Loucy (cell line): ENCODE results near the gene C9.

Experiments
- EZH2phosphoT487 ChIP-seq: fragments of 200-600 bp; IDR thresholded peaks from 2 replicates; pipeline ENCODE4 v1.6.1; 2018; ENCODE audit warnings: antibody characterized with exemption, mild to moderate bottlenecking, moderate library complexity, borderline replicate concordance
- TF ChIP-seq, protein P1 (sequence below): fragments of 200-600 bp; sonication (generic); conservative IDR thresholded peaks from 2 replicates; pipeline ENCODE4 v1.5.1; 2014; ENCODE audit warnings: mild to moderate bottlenecking, antibody characterized with exemption, low read length

DNA sequence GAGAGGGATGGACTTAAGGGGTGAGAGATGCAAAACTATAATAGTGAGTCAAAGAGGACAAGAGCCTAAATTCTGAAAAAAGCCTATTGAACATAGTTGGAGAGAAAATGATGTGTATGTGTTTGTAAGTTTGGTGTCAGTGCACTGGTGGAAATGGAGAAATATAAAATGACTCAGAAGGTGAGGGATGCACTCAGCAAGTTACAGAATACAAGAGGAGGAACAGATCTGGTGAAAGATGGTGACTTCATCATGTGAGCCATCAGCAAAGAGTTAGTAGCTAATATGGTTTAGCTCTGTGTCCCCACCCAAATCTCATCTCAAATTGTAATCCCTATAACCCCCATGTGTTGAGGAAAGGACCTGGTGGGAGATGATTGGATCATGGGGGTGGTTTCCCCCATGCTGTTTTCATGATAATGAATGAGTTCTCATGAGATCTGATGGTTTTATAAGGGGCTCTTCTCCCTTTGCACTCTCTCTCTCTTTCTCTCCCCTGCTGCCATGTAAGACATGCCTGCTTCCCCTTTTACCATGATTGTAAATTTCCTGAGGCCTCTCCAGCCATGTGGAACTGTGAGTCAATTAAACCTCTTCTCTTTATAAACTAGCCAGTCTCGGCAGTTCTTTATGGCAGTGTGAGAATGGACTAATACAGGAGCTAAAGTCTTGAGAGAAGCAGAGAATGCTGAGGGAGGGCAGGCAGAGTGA lies 114.6 kb downstream of the C9 start:
- TF ChIP-seq, protein P1, sequence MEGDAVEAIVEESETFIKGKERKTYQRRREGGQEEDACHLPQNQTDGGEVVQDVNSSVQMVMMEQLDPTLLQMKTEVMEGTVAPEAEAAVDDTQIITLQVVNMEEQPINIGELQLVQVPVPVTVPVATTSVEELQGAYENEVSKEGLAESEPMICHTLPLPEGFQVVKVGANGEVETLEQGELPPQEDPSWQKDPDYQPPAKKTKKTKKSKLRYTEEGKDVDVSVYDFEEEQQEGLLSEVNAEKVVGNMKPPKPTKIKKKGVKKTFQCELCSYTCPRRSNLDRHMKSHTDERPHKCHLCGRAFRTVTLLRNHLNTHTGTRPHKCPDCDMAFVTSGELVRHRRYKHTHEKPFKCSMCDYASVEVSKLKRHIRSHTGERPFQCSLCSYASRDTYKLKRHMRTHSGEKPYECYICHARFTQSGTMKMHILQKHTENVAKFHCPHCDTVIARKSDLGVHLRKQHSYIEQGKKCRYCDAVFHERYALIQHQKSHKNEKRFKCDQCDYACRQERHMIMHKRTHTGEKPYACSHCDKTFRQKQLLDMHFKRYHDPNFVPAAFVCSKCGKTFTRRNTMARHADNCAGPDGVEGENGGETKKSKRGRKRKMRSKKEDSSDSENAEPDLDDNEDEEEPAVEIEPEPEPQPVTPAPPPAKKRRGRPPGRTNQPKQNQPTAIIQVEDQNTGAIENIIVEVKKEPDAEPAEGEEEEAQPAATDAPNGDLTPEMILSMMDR = no peak
- TF ChIP-seq EZH2phosphoT487 = no peak
